Fibroblast of villous mesenchyme (primary cell): Measurements from ENCODE around the gene NUCB1. TPM values are rescaled to one million over a fixed set of nuclear protein-coding genes. Genes with fewer than 3 reads are reported as not detected.
"Not testable (repeated sequence)": the region's sequence is repeated elsewhere in the genome, so short reads cannot be mapped to it uniquely, and the experiment has no call there.

Source experiments
- DNase-seq: peaks from one replicate; pipeline ENCODE4 v3.0.0-alpha.2; 2010; ENCODE audit warnings: low read depth
- H3K4me3 ChIP-seq: 2 replicates; pipeline ENCODE4 v1.5.1; 2011; ENCODE audit warnings: low read depth, mild to moderate bottlenecking, low read length
- CTCF ChIP-seq: IDR thresholded peaks from 2 replicates; pipeline ENCODE4 v1.5.1; 2012; ENCODE audit warnings: low read depth, mild to moderate bottlenecking, low read length; ENCODE audit not compliant: insufficient read depth
- total RNA-seq: library from RNA; depleted of rRNA; stranded (reverse); fragments of >200 nt; gene quantifications from 2 replicates; pipeline ENCODE4 v1.2.3, GENCODE V29; 2012

NUCB1 gene
- total RNA-seq, 1 donor = 139 TPM

GRCh38 chr19:48900477-48901406 lies 630 bp downstream of the NUCB1 start:
- no peak for TF ChIP-seq CTCF
- H3K4me3 ChIP-seq = peak overlapping the region; percentile 89
- DNase-seq = peak; percentile 59

DNA sequence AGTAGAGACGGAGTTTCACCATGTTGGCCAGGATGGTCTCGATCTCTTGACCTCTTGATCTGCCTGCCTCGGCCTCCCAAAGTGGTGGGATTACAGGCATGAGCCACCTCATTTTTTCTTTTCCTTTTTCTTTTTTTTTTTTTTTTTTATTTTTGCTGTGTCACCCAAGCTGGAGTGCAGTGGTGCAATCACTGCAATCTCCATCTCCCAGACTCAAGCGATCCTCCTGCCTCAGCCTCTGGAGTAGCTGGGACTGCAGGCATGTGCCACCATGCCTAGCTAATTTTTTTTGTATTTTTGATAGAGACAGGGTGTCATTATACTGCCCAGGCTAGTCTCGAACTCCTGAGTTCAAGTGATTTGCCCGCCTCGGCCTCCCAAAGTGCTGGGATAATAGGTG lies 2.2 kb downstream of the NUCB1 start:
- DNase-seq, H3K4me3 ChIP-seq: not testable (repeated sequence)

DNA sequence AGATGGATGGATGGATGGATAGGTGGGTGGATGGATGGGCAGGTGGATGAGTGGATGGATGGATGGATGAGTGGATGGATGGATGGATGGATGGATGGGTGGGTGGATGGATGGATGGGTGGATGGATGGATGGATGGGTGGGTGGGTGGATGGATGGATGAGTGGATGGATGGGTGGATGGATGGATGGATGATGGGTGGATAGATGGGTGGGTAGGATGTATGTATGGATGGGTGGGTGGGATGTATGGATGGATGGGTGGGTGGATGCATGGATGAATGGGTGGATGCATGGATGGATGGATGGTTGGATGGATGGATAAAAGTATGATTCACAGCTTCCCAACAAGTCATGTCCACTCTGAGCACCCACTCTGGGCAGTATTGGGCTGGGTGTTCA lies 3.7 kb downstream of the NUCB1 start:
- DNase-seq, H3K4me3 ChIP-seq: not testable (repeated sequence)

DNA sequence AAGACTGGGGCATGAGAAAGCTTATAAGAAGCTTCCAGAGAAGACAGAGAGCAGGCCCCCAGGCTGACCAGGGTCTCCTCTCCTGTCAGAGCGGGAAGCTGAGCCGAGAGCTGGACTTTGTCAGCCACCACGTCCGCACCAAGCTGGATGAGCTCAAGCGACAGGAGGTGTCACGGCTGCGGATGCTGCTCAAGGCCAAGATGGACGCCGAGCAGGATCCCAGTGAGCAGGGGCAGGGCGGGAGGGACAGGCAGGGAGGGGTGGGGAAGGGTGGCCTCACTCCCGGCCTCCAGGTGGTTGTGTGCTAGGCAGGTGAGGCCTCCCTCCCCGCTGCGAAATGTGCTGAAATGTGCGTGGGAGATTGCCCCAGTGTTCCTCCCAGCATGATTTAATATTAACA lies 5.6 kb downstream of the NUCB1 start:
- no peak overlapping the region for H3K4me3 ChIP-seq
- TF ChIP-seq CTCF = no peak
- DNase-seq = no peak

DNA sequence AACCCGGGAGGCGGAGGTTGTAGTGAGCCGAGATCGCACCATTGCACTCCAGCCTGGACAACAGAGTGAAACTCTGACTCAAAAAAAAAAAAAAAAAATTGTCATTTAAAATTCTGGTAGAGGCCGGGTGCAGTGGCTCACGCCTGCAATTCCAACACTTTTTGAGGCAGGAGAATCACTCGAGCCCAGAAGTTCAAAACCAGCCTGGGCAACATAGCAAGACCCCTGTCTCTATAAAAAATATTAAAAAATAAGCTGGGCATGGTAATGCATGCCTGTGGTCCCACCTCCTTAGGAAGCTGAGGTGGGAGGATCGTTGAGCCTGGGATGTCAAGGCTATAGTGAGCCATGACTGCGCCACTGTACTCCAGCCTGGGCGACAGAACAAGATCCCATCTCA lies 6.2 kb downstream of the NUCB1 start:
- no peak overlapping the region for H3K4me3 ChIP-seq
- no peak for TF ChIP-seq CTCF
- DNase-seq = no peak

GRCh38 chr19:48907671-48908070 lies 7.6 kb downstream of the NUCB1 start:
- DNase-seq = no peak
- no peak for TF ChIP-seq CTCF

GRCh38 chr19:48909424-48910077 lies 9.4 kb downstream of the NUCB1 start:
- H3K4me3 ChIP-seq, DNase-seq: not testable (repeated sequence)

More at GRCh38 chr19:48907671-48908070, 7.6 kb downstream of the NUCB1 start:
- no peak overlapping the region for H3K4me3 ChIP-seq

- DNase-seq = no peak
- TF ChIP-seq CTCF = no peak
- no peak overlapping the region for H3K4me3 ChIP-seq
Measured at GRCh38 chr19:48910803-48911202, 10.7 kb downstream of the NUCB1 start.
